Stimulated activated CD4-positive, alpha-beta T cell treated with anti-CD3 and anti-CD28 coated beads, Interleukin-2, amount 100 ng/mL, for 48 hours (primary cell): Measurements from ENCODE around the gene ELMO1.

ENCODE experiments used
- DNase-seq, 2 donors: peaks; one replicate each; pipeline ENCODE4 v3.0.0-alpha.2; 2020

ELMO1 gene

DNA sequence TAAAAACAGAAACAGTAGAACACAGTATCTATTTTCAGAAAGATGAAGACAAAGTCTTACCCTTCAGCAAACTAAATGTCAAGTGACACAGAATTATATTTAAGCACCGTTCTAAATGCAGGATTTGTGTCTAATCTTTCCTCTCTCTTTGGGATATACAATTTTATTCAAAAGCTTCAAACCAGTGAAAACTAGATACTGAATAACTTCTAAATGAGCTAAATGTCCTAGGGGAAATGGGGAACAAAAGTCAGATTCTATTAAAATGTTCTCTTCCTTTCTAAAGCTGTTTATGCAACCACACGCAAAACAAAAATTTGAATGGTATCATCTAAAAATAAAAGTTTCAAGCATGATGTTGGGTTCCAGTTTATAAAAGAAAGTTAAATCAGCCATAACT is 588.0 kb downstream of the ELMO1 start:
- DNase-seq = no peak

DNA sequence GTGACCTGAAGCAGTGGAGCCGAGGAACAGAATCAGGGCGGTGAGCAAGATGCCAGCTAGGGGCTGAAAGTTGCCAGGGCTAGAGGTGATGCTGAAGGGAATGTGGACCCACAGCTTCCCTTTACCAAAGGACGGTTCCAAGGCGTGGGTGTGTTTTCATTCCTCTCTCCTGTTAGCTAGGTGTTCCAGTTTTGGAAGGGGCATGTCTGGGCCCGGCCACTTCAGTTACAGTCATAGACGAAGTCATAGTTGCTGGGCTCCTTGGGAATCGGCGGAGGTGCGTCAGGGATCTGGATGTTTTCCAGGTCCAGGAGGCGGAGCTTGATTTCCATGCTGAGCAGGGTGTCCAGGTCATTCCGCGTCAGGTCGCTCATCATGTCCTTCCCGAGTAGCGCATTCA is 593.3 kb downstream of the ELMO1 start:
- no peak for DNase-seq

DNA sequence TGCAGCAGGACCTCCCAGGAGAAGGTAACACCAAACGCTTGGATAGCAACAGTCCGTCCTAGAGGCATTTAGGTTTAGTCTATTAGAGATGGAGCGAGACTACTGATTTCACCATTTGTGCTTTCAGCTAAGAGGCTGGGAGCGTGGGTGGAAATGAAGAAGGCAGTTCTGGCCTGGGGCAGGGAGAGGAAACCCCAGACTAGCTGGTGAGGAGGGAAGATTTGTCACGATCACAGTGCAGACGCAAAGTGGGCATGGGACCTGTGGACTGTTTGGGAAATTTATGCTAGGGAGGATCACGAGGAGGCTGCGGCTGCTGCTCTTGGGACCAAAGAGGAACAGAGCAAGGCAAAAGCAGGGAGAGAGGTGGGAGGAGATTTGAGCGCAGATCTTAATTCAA is 594.0 kb downstream of the ELMO1 start:
- no peak for DNase-seq

DNA sequence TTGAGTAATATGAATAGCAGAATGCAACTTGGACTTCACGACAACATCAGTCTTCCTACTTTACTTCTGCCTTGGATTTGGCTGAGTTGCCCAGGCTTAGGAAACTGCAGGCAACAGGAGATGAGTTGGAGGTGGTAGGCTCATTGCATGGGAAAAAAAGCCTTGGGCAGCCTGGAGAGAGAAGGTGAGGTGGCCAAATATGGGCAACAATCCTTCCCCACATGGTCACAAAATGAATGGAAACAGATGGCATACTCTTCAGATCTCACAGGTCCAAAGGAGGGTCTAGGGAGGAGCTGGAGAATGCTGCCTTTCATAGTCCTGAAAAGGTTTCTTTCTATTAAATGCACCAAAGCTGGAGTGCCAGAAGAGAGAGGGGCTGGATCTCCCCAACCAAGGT is 595.7 kb downstream of the ELMO1 start:
- no peak for DNase-seq

DNA sequence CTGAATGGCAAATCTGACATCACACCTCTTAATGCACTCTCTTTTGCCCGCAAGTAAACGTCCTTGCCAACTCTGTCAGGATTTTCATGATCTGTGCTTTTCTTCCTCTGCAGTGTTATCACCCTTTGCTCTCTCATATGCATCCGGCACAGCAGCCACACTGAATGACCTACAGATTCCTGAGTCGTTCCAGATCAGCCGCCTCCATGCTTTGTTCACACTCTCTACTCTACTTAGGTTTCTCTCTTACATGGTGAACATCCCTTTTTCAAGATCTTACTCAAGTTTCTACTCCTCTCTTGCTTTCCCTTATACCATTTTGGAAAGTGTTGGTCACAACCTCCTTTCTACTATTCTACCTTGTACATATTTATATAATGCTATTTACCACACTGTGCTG is 596.6 kb downstream of the ELMO1 start:
- DNase-seq = peak; percentile 13 to 17

DNA sequence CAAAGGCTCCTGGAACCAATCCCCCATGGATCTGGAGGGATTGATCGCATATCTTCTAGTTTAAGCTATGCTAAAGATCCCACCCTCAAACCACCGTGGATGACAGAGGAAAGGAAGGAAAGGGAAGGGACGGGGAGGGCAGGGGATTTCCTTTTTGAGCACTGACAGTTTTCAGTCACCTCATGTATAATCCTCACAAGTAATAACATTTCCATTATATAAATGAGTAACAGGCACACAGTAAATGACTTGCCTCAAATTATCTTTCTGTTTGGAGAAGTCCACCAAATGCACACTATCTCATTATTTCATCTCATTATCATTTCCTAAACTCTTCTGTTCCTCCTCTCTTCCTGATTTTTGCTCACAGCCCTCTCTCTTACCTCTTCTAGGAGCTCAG is 597.3 kb downstream of the ELMO1 start:
- no peak for DNase-seq

DNA sequence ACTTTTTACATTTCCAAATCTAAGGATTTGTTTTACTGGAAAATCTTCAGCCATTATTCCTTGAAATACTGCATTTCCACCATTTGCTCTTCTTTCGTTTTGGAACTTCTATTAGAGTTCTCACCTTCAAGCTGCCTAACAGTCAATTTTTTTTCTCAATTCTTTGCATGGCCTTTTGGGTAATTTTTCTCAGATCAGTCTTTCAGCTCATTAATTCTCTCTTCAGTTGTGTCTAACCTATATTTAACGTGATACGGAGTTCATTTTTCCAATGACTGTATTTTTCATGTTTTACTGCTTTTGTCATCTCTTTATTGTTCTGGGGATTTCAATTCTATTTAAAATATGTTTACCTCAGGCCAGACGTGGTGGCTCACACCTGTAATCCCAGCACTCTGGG is 600.7 kb downstream of the ELMO1 start:
- no peak for DNase-seq

DNA sequence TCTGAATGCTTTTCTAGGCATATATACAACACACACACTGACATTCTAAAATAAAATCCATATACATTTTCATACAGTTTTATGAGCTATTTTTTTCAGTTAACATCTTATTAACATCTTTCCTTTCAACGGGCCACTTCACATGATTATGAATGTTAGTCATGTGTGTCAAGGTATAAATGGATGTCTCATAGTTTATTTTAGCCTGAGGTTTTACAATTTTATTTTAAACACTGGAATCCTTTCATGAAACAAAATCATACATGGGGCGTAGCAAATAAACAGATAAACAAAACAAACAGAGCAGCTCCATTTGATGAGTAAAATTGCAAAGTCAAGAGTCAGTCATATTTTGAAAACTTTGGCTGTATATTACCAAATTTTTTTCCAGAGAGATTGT is 604.3 kb downstream of the ELMO1 start:
- no peak for DNase-seq

DNA sequence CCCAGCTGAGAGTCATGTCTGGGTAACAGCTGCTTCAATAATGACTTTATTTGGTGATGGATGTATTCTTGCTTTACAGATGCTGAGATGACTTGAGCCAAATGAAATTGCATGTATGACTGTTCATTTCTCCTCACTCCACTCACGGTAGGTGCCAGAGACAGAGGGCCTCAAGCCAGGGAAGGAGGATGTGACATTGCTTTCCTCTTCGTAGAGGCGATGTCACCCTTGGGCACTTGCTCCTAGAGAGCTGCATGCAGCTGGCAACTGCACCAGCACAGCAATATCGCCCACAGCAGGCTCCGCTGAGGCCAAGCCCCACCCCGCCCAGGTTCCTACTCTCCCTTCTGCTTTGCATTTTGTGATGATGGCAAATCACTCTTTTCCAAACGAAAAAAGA is 607.8 kb downstream of the ELMO1 start:
- no peak for DNase-seq

DNA sequence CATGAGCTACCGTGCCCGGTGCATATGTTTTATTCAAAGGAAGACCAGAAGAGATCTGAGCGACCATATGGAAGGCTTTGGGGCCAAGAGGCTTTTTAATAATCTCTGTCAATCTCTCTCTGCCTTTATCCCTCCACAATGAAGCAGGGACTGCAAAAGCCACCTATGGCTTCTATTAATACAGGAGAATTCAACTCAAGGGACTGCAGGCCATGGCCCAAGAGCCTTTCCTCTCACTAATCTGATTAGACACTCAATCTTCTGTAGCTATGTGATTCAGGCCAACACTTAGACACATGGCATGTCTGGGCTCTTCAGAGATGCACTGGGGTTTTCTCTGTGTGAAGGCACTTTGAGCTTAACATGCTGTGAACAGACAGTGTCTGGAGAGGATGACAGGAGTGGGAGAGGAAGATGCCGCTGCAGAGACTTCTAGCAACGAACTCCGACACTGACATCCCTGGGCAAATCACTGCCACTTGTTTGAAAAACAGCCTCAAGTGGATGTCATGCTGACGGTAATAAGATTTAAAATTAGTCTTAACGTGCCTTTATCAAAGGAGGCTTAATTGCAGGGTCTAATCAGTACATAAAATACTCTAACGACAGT is 609.9 kb downstream of the ELMO1 start:
- DNase-seq = no peak

DNA sequence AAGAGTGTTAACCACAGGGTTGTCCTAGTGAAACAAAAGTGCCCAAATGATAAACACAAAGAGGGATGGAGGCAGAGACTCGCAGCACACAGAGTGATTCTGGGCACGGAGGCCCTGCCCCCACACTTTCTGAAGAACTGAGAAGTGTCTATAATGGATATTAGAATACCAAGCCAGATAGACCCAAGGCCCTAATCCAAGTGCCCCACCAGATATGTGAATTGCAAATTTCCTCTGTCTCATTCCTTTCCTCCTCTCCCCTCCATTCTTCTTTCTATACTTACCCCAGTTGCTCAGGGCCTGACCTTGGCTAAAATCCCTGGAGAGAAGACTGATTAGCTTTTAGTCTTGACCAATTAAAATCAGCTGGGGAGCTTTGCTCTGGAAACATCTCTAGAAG is 617.6 kb downstream of the ELMO1 start:
- no peak for DNase-seq

DNA sequence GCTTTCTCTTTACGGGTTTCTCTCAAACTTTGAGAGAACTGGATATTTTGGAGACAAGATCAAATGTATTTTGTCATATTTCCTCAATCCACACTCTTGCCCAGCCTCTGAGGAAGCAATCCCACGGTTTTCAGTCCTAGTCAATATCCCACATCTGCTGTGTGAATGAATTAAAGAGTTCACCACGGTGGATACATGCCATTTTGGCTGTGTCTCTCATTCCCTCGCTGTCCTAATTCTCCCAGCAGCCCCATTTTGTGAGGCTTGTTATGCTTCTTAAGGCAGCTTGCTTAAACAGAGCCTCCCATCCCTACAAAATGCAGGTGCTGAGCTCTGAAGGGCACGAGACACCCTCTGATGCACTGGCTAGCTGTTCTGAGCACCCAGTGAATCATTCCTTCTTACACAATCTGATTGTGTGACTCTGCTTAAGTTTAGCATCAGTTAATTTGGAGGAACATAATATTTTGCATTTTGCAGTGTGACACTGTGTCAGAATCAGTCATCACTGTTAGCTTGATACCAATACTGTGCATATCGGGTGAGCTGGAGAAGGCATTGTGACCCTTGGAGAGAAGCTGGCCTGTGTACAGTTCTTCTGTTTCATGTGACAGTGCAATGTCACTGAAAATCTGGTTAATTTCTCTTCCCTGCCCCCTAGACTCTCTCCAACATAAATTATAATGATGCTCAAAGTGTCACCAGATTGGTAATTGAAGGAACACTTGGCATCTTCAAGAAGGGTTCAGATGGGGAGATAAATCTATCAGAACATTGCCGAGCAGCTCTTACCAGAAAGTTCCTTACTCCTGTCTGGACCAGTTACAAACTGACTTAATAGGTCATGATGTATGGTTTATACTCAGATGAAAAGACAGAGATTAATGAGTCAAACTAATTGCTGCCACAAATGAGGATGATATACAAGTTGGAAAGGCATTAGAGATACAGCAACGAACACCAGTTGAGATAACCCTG is 620.6 kb downstream of the ELMO1 start:
- no peak for DNase-seq

DNA sequence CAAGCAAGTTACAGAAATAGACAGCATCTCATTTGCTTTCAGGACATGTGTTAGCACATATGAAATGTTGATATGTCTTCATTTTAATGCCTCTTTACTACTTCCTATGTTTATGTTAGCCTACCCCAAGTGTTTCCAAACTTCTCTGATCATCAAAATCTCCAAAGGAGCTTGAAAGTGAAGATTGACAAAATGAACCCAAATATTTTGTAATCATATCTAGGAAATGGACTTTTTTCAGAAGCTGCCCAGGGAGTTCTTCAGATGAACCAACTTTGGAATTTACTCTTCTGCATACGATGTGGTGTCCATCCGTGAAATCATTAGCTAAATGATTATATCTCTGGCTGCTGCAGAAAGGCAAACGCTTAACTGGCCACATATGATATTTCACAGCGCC is 623.2 kb downstream of the ELMO1 start:
- no peak for DNase-seq

DNA sequence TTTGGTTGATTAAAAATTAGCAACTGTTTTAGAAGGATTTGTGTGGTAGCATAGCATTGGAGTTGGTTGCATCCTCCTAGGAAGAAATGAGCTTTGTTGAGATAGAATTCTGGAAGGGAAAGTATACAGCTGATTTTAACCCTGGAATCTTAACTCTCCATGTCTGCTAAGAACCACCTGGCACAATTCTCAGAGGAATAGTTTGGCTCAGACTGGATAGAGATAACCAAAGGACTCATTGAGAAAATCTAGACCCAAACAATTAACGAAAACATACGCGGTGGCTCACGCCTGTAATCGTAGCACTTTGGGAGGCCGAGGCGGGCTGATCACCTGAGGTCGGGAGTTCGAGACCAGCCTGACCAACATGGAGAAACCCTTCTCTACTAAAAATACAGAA is 625.3 kb downstream of the ELMO1 start:
- DNase-seq = no peak

DNA sequence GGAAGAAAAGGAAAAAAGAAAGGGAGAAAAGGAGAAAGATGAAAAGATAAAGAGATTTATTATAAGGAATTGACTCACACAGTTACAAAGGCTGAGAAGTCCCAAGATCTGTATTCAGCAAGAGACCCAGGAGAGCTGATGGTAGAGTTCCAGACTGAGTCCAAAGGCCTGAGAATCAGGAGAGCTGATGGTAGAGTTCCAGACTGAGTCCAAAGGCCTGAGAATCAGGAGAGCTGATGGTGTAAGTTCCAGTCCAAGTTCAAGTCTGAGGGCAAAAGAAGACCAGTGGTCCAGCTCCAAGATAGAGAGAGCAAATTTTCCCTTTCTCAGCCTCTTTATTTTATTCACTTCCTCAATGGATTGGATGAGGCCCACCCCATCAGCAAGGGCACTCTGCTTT is 627.0 kb downstream of the ELMO1 start:
- no peak for DNase-seq

DNA sequence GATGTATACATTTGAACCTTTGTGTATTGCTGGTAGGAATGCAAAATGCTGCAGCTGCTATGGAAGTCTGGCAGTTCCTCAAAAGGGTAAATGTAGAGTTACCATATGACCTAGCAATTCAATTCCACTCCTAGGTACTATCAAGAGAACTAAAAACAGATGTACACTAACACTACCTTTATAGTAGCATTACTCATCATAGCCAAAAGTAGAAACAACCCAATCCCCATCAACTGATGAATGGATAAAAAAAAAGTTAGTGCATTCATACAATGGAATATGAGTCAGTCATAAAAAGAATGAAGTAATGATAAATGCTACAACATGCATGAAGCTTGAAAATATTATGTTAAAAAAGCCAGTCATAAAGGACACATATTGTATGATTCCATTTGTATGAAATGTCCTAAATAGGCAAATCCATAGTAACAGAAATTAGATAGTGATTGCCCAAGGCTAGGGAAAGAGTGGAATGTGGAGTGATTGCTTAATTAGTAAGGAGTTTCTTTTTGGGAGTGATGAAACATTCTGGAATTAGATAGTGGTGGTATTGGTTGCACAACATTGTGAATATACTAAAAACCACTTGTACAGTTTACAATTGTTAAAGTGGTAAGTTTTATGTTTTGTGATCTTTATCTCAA is 628.0 kb downstream of the ELMO1 start:
- no peak for DNase-seq

DNA sequence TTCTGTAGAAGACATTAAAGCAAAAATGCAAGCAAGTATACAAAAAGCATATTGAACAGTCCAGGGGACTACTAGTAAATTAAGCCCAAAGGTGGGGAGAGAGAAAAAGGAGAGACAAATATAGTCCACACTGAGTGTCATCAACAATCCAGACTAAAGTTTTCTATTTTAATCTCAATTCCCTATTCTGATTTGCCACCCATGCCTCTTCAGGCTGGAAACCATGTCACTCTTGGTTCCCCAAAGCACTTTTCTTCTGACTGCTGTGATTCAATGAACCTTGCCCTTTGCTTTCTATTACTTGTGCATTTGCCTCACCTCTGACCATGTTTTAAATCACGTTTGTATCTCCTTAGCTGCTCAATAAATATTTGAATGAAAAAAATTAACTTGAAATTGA is 629.0 kb downstream of the ELMO1 start:
- no peak for DNase-seq

DNA sequence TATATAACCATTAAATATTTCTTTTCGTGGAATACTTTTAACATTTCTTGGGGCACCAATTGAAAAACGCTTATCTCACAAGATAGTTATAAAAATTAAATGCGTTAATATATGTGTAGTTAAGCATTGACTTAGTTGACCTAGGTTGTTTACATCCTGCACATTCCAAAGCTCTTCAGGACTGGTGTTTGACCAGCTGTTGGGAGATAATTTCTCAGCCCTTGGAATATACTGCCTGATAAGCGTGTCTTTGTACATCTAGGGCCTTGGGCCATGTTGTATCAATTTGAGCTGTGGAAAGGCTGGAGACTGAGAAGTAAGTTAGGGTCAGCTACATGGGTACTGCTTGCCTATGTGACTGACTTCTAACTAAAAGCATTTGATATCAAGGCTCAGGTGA is 634.4 kb downstream of the ELMO1 start:
- DNase-seq = no peak

DNA sequence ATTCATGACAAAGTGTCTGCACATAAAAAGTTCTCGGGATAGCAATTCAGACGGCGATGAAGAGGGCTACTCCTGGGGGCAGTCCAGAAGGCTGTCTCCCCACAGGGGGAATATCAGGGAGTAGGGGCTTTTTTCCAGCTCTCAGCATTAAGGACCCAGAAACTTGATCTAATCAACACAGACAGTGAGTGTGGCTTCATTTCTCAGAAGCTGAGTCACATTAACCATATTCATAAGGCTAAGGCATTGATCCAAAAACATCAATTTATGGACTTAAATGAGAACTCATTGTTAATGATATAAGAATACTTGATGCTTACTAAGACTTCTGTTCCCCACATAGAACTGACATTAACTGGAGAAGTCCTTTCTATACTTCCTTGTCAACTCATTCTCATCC is 636.9 kb downstream of the ELMO1 start:
- no peak for DNase-seq

DNA sequence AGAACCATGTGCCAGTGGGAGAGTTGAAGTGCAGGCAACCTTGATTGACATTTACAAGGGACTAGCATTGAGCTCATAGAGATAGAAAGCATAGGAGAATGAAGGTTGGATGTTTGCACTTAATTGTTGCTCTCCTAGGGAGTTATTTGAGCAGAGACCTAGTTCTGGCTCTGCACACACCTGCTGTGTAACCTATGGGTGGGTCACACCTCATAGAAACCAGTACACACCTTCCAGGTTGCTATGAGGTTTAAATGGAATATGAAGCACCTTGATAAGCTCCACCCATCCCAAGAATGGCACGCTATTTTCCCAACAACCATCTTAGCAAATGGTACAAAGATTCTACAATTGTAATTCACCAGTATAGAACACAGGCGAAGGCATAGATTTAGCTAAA is 638.2 kb downstream of the ELMO1 start:
- no peak for DNase-seq

DNA sequence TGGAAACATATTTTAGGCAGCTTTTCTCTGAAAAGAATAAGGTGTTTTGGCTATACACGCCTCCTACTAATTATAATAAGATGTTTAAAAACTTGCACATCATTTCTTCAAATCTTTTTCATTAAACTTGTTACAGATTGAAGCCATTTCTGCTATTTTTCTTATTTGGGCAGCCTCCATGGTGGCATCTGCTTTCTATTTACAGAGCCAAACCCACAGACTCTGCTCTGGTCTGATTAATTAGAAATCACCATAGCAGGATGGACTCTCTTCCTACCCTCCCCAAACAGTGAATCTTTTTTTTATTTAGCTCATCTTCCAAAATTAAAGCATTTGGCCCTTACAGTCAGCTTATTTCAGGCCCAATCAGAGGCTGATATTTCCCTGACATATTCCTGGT is 638.6 kb downstream of the ELMO1 start:
- DNase-seq = no peak

DNA sequence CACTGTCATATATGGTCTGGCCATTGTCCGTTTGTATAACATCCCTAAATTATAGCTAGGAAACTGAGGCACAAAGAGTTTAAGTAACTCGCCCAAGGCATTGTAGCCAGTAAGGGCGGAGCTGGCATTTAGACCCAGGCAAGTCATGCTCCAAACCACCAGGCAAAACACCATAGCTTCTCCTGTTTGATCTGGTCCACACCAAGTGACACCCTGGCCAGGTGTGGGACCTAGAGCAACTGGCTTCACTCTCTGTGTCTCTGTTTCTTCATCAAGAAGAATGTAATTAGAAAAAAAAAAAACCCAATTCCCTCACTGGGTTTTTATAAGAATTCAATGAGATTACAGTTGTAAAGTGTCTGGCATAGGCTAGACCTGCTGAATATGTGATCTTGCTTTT is 639.2 kb downstream of the ELMO1 start:
- no peak for DNase-seq

DNA sequence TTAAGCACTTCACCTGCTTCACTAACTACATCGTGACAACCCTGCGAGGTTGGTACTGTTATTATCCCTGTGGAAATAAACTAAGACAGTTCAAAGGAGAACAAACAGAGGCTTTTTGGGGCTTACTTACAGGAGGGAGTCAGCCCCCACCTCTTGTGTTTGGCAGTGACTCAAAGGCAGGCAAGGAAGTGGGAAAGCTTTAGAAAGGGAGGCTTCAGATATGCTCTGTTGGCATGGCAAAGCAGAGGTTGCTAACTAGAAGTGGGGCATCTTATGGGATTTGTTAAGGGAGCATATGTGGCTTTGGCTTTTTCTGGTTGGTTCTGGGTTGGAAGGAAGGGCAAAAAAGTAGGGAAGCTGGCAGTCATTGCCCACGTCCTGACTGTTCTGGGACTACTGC is 639.6 kb downstream of the ELMO1 start:
- no peak for DNase-seq

DNA sequence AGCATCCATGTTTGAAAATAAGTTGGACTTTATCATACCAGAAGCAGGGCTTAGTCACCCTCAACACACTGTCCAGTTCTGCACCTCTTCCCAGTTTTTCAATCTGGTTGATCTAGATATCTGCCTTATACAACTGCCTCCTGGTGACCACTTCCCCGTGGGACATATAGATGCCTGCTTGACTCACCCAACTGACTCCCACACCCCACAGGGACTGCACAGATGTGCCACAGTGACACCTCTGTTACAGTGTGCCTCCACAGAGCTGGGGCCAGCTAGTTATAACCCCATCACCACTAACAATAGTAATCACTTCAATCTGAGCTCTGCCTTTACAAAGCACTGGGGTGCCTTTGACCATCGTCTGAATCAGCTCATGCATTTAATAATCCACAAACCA is 641.8 kb downstream of the ELMO1 start:
- DNase-seq = no peak
